HepG2 (cell line): Measurements from ENCODE around the gene NEK9. TPM values are rescaled to one million over a fixed set of nuclear protein-coding genes. Genes with fewer than 3 reads are reported as not detected.

Experiments
- ATAC-seq: fragments of 200-7000 bp; cut with Tn5 transposase; 3 replicates; pipeline ENCODE4 v1.9.1; 2020; ENCODE audit warnings: mild to moderate bottlenecking, moderate library complexity
- BruUV-seq: library from RNA; stranded (reverse); fragments of 400-500 nt; replicated peaks from 2 replicates; lab custom pipeline; 2021; lab: Mats Ljungman, UMichigan
- CTCF ChIA-PET: fragments of 300-600 bp; formaldehyde crosslinking; extraction: SDS; loops from one replicate; lab custom pipeline; 2021; ENCODE audit warnings: low total read pairs, inconsistent platforms, low intra/inter-chr PET ratio; lab: Yijun Ruan, JAX
- POLR2A ChIA-PET: fragments of 350-600 bp; sonication (Branson Sonifier 250); formaldehyde crosslinking; loops from one replicate; lab custom pipeline; 2020; ENCODE audit warnings: antibody characterized with exemption, inconsistent platforms; lab: Yijun Ruan, JAX
- DNase-seq: peaks from one replicate; pipeline ENCODE4 v3.0.0-alpha.2; 2015; ENCODE audit warnings: low spot score
- FAIRE-seq: peaks from 3 replicates; lab custom pipeline; 2011; peaks lifted over from hg19 to GRCh38; lab: Jason Lieb, UNC
- H2AFZ ChIP-seq: one replicate; pipeline ENCODE4 v1.6.1; 2011; ENCODE audit warnings: low read length, inconsistent platforms
- H3K27ac ChIP-seq: fragments of 300-600 bp; 3 replicates; pipeline ENCODE4 v1.8.0; 2011; ENCODE audit warnings: mixed run types, mild to moderate bottlenecking, mixed read lengths, low read length, inconsistent platforms; ENCODE audit not compliant: insufficient read depth; ENCODE audit errors: extremely low read length
- H3K27me3 ChIP-seq, 2 experiments: fragments of 200-600 bp in 1 of 2; 2 replicates in 1 of 2; 3 replicates in 1 of 2; pipeline versions ENCODE4 v1.6.0 to v1.8.0; 2011; ENCODE audit warnings: low read length in 2 of 2, mild to moderate bottlenecking in 2 of 2, moderate library complexity in 2 of 2, inconsistent platforms in 1 of 2; ENCODE audit not compliant: insufficient read depth in 2 of 2, control insufficient read depth in 1 of 2
- H3K36me3 ChIP-seq, 2 experiments: fragments of 200-600 bp in 1 of 2; replicated peaks in 1 of 2; 2 replicates in 1 of 2; 3 replicates in 1 of 2; pipeline versions ENCODE4 v1.5.1 to v1.8.0; 2011; ENCODE audit warnings: low read length in 2 of 2, inconsistent platforms in 1 of 2; ENCODE audit not compliant: insufficient read depth in 2 of 2, control insufficient read depth in 1 of 2
- H3K4me1 ChIP-seq: 2 replicates; pipeline ENCODE4 v1.5.1; 2012; ENCODE audit warnings: low read length, inconsistent platforms; ENCODE audit not compliant: insufficient read depth
- H3K4me2 ChIP-seq: 2 replicates; pipeline ENCODE4 v1.6.0; 2011; ENCODE audit warnings: low read depth, low read length, inconsistent platforms
- H3K4me3 ChIP-seq, 3 experiments: fragments of 200-600 bp in 1 of 3; sonication (generic), shearing (Covaris generic) in 1 of 3; replicated peaks in 1 of 3; 2 replicates each; pipeline ENCODE4 v1.5.1; 2011 to 2016; ENCODE audit warnings: low read length in 3 of 3, inconsistent platforms in 2 of 3, low read depth in 2 of 3, mild to moderate bottlenecking in 2 of 3, control low read depth in 1 of 3, mixed read lengths in 1 of 3; ENCODE audit not compliant: insufficient read depth in 1 of 3
- H3K79me2 ChIP-seq: one replicate; pipeline ENCODE4 v1.6.1; 2011; ENCODE audit warnings: low read length, inconsistent platforms; ENCODE audit not compliant: insufficient read depth
- H3K9ac ChIP-seq: 2 replicates; pipeline ENCODE4 v1.6.0; 2011; ENCODE audit warnings: mild to moderate bottlenecking, low read depth, low read length, inconsistent platforms; ENCODE audit not compliant: insufficient read depth
- H3K9me3 ChIP-seq: 2 replicates; pipeline ENCODE4 v1.5.1; 2012; ENCODE audit warnings: mild to moderate bottlenecking, low read length
- H4K20me1 ChIP-seq: 2 replicates; pipeline ENCODE4 v1.6.0; 2011; ENCODE audit warnings: inconsistent platforms, mild to moderate bottlenecking, low read length, moderate library complexity; ENCODE audit not compliant: insufficient read depth
- ATF5 ChIP-seq: sonication (generic); formaldehyde crosslinking; IDR thresholded peaks from 2 replicates; pipeline ENCODE4 v1.4.0; 2020; ENCODE audit warnings: mild to moderate bottlenecking, low read depth, missing genetic modification reagents
- CSRNP1 ChIP-seq: sonication (generic); formaldehyde crosslinking; IDR thresholded peaks from 2 replicates; pipeline ENCODE4 v1.8.1; 2023; ENCODE audit warnings: mild to moderate bottlenecking, missing genetic modification reagents
- ERF ChIP-seq: IDR thresholded peaks from 2 replicates; pipeline ENCODE4 v1.6.1; 2018; ENCODE audit warnings: missing biosample characterization, missing genetic modification reagents
- NAIF1 ChIP-seq: sonication (generic); formaldehyde crosslinking; IDR thresholded peaks from 2 replicates; pipeline ENCODE4 v1.5.0; 2020; ENCODE audit warnings: mild to moderate bottlenecking, missing genetic modification reagents, borderline replicate concordance
- SAFB2 ChIP-seq: sonication (generic); formaldehyde crosslinking; IDR thresholded peaks from 2 replicates; pipeline ENCODE4 v1.5.1; 2020; ENCODE audit warnings: missing genetic modification reagents, low read depth, mild to moderate bottlenecking, borderline replicate concordance
- SIX4 ChIP-seq: sonication (generic); formaldehyde crosslinking; IDR thresholded peaks from 2 replicates; pipeline ENCODE4 v1.4.0; 2020; ENCODE audit warnings: missing genetic modification reagents
- ZBTB42 ChIP-seq: sonication (generic); formaldehyde crosslinking; IDR thresholded peaks from 2 replicates; pipeline ENCODE4 v1.5.0; 2020; ENCODE audit warnings: mild to moderate bottlenecking, missing genetic modification reagents
- ZNF256 ChIP-seq: sonication (generic); formaldehyde crosslinking; conservative IDR thresholded peaks from 2 replicates; pipeline ENCODE4 v1.4.0; 2020; ENCODE audit warnings: missing genetic modification reagents
- ZNF3 ChIP-seq: IDR thresholded peaks from 2 replicates; pipeline ENCODE4 v1.7.0; 2017; ENCODE audit warnings: inconsistent platforms
- ZNF775 ChIP-seq: sonication (generic); formaldehyde crosslinking; IDR thresholded peaks from 2 replicates; pipeline ENCODE4 v1.4.0; 2020; ENCODE audit warnings: missing genetic modification reagents, mild to moderate bottlenecking, moderate library complexity, borderline replicate concordance
- WGBS: methylation state at CpG from one replicate; pipeline ENCODE4 v1.1.6; 2017; ENCODE audit warnings: low lambda C conversion rate; 5-methylcytosine and 5-hydroxymethylcytosine counted together
- in situ Hi-C: cut with HindIII; loops from 2 replicates; pipeline ENCODE4 v1.10.0; 2017; ENCODE audit warnings: low pct_unique_long_range_greater_than_20kb; ENCODE audit not compliant: extremely low pct_ligation_motif_present
- intact Hi-C: fragments of 100-400 bp; cut with micrococcal nuclease; formaldehyde crosslinking; loops from one replicate; pipeline ENCODE4 v1.10.0; 2022; ENCODE audit not compliant: unreplicated experiment
- polyA plus RNA-seq, 8 experiments: library from polyadenylated mRNA; depleted of rRNA in 3 of 8; stranded (reverse) in 7 of 8; unstranded in 1 of 8; fragments of >200 nt; fragmentation: Illumina TruSeq in 4 of 8; extraction: Trizol in 4 of 8; gene quantifications; 2 replicates each; pipeline versions ENCODE4 v1.2.1 to v1.2.3, GENCODE V29; 2011 to 2016; ENCODE audit warnings: low read depth in 4 of 8, missing spikeins in 1 of 8, mixed read lengths in 1 of 8; ENCODE audit not compliant: insufficient read depth in 1 of 8
- total RNA-seq, 5 experiments: library from RNA; depleted of rRNA; stranded (reverse); fragments of >200 nt; fragmentation: Illumina TruSeq; extraction: Trizol; gene quantifications; 2 replicates each; pipeline ENCODE4 v1.2.3, GENCODE V29; 2016; ENCODE audit warnings: low read depth in 1 of 5
- TF ChIP-seq, protein P1 (sequence below): sonication (generic); formaldehyde crosslinking; conservative IDR thresholded peaks from 2 replicates; pipeline ENCODE4 v1.8.0; 2022; ENCODE audit warnings: low read depth, missing genetic modification reagents
- TF ChIP-seq, protein P2 (sequence below): sonication (generic); formaldehyde crosslinking; conservative IDR thresholded peaks from 2 replicates; pipeline ENCODE4 v1.8.0; 2022; ENCODE audit warnings: mild to moderate bottlenecking, moderate library complexity, missing genetic modification reagents
- TF ChIP-seq, protein P3 (sequence below): IDR thresholded peaks from 2 replicates; pipeline ENCODE4 v1.6.1; 2012; ENCODE audit warnings: inconsistent platforms
- TF ChIP-seq, protein P4 (sequence below): sonication (generic); formaldehyde crosslinking; IDR thresholded peaks from 2 replicates; pipeline ENCODE4 v1.5.1; 2020; ENCODE audit warnings: missing genetic modification reagents, mild to moderate bottlenecking, borderline replicate concordance

The NEK9 gene
- total and polyA plus RNA-seq, 2 of the 13 experiments (the other 11 are each of a cell fraction or from before 2014, with no cell fraction given) = 16.5 to 27.3 TPM

DNA sequence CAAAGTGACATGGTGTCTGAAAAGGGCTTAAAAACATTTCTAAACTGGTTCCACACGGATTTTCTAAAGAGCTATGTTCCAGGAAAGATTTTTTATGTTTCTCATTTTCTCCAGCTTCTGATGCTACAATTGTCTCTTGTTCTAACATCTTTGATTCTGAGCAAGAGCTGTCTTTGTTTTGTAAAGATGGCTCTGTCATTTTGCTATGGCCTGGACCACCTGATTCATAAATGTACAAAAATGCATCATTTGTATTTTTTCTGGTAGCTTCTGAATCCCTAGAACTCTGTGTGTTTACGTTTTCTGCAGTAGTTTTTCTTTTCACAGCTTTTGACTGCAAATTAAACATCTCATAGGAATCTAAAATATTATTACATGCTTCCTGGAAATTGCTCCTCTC, 78.7 kb downstream of the NEK9 start (continued):
- TF ChIP-seq ZBTB42 (CRISPR knock-in tag) = no peak
- no peak for TF ChIP-seq SIX4 (CRISPR knock-in tag)
- TF ChIP-seq, protein P1, sequence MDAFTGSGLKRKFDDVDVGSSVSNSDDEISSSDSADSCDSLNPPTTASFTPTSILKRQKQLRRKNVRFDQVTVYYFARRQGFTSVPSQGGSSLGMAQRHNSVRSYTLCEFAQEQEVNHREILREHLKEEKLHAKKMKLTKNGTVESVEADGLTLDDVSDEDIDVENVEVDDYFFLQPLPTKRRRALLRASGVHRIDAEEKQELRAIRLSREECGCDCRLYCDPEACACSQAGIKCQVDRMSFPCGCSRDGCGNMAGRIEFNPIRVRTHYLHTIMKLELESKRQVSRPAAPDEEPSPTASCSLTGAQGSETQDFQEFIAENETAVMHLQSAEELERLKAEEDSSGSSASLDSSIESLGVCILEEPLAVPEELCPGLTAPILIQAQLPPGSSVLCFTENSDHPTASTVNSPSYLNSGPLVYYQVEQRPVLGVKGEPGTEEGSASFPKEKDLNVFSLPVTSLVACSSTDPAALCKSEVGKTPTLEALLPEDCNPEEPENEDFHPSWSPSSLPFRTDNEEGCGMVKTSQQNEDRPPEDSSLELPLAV (CRISPR knock-in tag) = no peak

DNA sequence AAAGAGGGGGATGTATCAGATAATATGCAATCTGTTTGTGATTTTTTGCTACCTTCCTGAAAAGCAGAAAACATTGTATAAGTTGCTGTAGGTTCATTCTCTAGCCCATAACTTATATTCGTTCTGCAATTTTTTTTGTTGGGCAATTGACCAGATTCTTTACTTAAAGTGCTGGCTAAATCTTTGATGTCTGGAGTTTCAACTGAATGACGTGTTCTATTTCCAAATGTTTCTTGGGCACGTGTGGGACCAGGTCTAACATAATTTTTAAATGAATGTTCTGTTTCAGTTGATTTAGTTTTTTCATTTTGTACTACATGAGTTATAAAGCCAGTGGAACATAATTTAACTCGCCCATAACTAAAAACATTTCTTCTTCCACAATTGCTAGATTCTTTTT, 79.3 kb downstream of the NEK9 start:
- Histone ChIP-seq H3K9me3 (no peaks in the 10 kb centered on the region), H3K4me3 (no peak overlapping the region), H2AFZ (no peak overlapping the region), H3K4me2 (no peak overlapping the region), H3K27me3 (no peaks in the 10 kb centered on the region), H3K27ac (no peak overlapping the region), H3K4me1 (peaks cover 66% of the 10 kb centered on the region), H3K36me3 (no peaks in the 10 kb centered on the region; a peak in 1 of 5 replicates), H4K20me1 (no peaks in the 10 kb centered on the region), H3K9ac (no peak overlapping the region), H3K79me2 (peaks cover 29% of the 10 kb centered on the region)
- DNase-seq = no peak
- ATAC-seq = no peak
- WGBS = 93% methylated on average over 4 of the region's 4 CpGs
- FAIRE-seq = no peak
- ChIA-PET POLR2A (no interaction called here), CTCF (no interaction called here)
- in situ Hi-C loops (no loop called here), intact Hi-C loops (no loop called here)
- no TSS peak for BruUV-seq
- TF ChIP-seq ATF5 (CRISPR knock-in tag) = no peak
- no peak for TF ChIP-seq SAFB2 (CRISPR knock-in tag)
- no peak for TF ChIP-seq CSRNP1
- TF ChIP-seq NAIF1 (CRISPR knock-in tag) = no peak
- no peak for TF ChIP-seq ZNF3 (CRISPR knock-in tag)
- TF ChIP-seq ZNF775 (CRISPR knock-in tag) = no peak
- TF ChIP-seq, protein P2, sequence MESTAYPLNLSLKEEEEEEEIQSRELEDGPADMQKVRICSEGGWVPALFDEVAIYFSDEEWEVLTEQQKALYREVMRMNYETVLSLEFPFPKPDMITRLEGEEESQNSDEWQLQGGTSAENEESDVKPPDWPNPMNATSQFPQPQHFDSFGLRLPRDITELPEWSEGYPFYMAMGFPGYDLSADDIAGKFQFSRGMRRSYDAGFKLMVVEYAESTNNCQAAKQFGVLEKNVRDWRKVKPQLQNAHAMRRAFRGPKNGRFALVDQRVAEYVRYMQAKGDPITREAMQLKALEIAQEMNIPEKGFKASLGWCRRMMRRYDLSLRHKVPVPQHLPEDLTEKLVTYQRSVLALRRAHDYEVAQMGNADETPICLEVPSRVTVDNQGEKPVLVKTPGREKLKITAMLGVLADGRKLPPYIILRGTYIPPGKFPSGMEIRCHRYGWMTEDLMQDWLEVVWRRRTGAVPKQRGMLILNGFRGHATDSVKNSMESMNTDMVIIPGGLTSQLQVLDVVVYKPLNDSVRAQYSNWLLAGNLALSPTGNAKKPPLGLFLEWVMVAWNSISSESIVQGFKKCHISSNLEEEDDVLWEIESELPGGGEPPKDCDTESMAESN (CRISPR knock-in tag) = no peak
- TF ChIP-seq, protein P3, sequence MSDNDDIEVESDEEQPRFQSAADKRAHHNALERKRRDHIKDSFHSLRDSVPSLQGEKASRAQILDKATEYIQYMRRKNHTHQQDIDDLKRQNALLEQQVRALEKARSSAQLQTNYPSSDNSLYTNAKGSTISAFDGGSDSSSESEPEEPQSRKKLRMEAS = no peak
- no peak for TF ChIP-seq ERF (CRISPR knock-in tag)
- TF ChIP-seq, protein P4, sequence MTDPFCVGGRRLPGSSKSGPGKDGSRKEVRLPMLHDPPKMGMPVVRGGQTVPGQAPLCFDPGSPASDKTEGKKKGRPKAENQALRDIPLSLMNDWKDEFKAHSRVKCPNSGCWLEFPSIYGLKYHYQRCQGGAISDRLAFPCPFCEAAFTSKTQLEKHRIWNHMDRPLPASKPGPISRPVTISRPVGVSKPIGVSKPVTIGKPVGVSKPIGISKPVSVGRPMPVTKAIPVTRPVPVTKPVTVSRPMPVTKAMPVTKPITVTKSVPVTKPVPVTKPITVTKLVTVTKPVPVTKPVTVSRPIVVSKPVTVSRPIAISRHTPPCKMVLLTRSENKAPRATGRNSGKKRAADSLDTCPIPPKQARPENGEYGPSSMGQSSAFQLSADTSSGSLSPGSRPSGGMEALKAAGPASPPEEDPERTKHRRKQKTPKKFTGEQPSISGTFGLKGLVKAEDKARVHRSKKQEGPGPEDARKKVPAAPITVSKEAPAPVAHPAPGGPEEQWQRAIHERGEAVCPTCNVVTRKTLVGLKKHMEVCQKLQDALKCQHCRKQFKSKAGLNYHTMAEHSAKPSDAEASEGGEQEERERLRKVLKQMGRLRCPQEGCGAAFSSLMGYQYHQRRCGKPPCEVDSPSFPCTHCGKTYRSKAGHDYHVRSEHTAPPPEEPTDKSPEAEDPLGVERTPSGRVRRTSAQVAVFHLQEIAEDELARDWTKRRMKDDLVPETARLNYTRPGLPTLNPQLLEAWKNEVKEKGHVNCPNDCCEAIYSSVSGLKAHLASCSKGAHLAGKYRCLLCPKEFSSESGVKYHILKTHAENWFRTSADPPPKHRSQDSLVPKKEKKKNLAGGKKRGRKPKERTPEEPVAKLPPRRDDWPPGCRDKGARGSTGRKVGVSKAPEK = no peak
- TF ChIP-seq ZNF256 = no peak
